Keratinocyte (primary cell): ENCODE data around the gene BMP8B. TPM values are rescaled to one million over a fixed set of nuclear protein-coding genes. Genes with fewer than 3 reads are reported as not detected.
A peak's percentile ranks its signal among the peaks of the same experiment; 100 is the strongest.

Experiments used
- DNase-seq: peaks from one replicate; pipeline ENCODE4 v3.0.0-alpha.2; 2011; ENCODE audit warnings: low read depth, missing footprints, low spot score
- FAIRE-seq: peaks from 2 replicates; lab custom pipeline; 2011; peaks lifted over from hg19 to GRCh38; lab: Jason Lieb, UNC
- H2AFZ ChIP-seq: 2 replicates; pipeline ENCODE4 v1.6.0; 2012; ENCODE audit warnings: low read length, control low read depth, inconsistent platforms; ENCODE audit not compliant: control insufficient read depth
- H3K27ac ChIP-seq: 2 replicates; pipeline ENCODE4 v1.5.1; 2011; ENCODE audit warnings: low read length; ENCODE audit not compliant: control insufficient read depth, insufficient read depth
- H3K27me3 ChIP-seq: 3 replicates; pipeline ENCODE4 v1.6.0; 2011; ENCODE audit warnings: low read length; ENCODE audit not compliant: control insufficient read depth, insufficient read depth; ENCODE audit errors: extremely low read depth
- H3K36me3 ChIP-seq, 2 experiments: 2 replicates in 1 of 2; 3 replicates in 1 of 2; pipeline ENCODE4 v1.5.1; 2011; ENCODE audit warnings: low read length in 2 of 2, mild to moderate bottlenecking in 1 of 2; ENCODE audit not compliant: control insufficient read depth in 2 of 2, insufficient read depth in 2 of 2; ENCODE audit errors: extremely low read depth in 1 of 2
- H3K4me1 ChIP-seq: 3 replicates; pipeline ENCODE4 v1.5.1; 2011; ENCODE audit warnings: low read length; ENCODE audit not compliant: control insufficient read depth, insufficient read depth; ENCODE audit errors: extremely low read depth
- H3K4me2 ChIP-seq: 3 replicates; pipeline ENCODE4 v1.6.0; 2011; ENCODE audit warnings: low read depth, low read length; ENCODE audit not compliant: control insufficient read depth, insufficient read depth; ENCODE audit errors: extremely low read depth
- H3K4me3 ChIP-seq, 3 experiments: fragments of 200-600 bp in 1 of 3; sonication (generic) in 1 of 3; 2 replicates in 2 of 3; 3 replicates in 1 of 3; pipeline ENCODE4 v1.5.1; 2011 to 2016; ENCODE audit warnings: low read length in 3 of 3, mild to moderate bottlenecking in 3 of 3, control low read depth in 2 of 3, inconsistent platforms in 1 of 3, low read depth in 1 of 3, mixed read lengths in 1 of 3, mixed run types in 1 of 3, moderate library complexity in 1 of 3; ENCODE audit not compliant: control insufficient read depth in 2 of 3, insufficient read depth in 2 of 3; ENCODE audit errors: extremely low read depth in 1 of 3
- H3K79me2 ChIP-seq: 2 replicates; pipeline ENCODE4 v1.6.0; 2012; ENCODE audit warnings: low read length; ENCODE audit not compliant: control insufficient read depth, insufficient read depth
- H3K9ac ChIP-seq: 3 replicates; pipeline ENCODE4 v1.6.0; 2011; ENCODE audit warnings: low read length; ENCODE audit not compliant: control insufficient read depth, insufficient read depth; ENCODE audit errors: extremely low read depth
- H3K9me1 ChIP-seq: 3 replicates; pipeline ENCODE4 v1.6.0; 2011; ENCODE audit warnings: low read length; ENCODE audit not compliant: control insufficient read depth, insufficient read depth; ENCODE audit errors: extremely low read depth
- H3K9me3 ChIP-seq: 2 replicates; pipeline ENCODE4 v1.5.1; 2012; ENCODE audit warnings: low read depth, low read length; ENCODE audit not compliant: control insufficient read depth
- H4K20me1 ChIP-seq: 3 replicates; pipeline ENCODE4 v1.6.0; 2011; ENCODE audit warnings: low read length; ENCODE audit not compliant: control insufficient read depth, insufficient read depth; ENCODE audit errors: extremely low read depth
- CTCF ChIP-seq, 3 experiments: IDR thresholded peaks in 1 of 3; conservative IDR thresholded peaks in 1 of 3; optimal IDR thresholded peaks in 1 of 3; 2 replicates in 2 of 3; 3 replicates in 1 of 3; pipeline versions ENCODE3 to v1.5.1; 2011; ENCODE audit warnings: low read length in 3 of 3, mild to moderate bottlenecking in 3 of 3, moderate library complexity in 2 of 3, control low read depth in 1 of 3, inconsistent platforms in 1 of 3; ENCODE audit not compliant: insufficient read depth in 2 of 3; ENCODE audit errors: extremely low read depth in 1 of 3
- EZH2 ChIP-seq: IDR thresholded peaks from one replicate; pipeline ENCODE4 v1.6.1; 2012; ENCODE audit warnings: inconsistent platforms, mild to moderate bottlenecking, low read length, moderate library complexity
- dilution Hi-C: fragments of 300-500 bp; cut with MboI; formaldehyde crosslinking; loops from one replicate; pipeline ENCODE4 v1.7.0; 2020; ENCODE audit warnings: low sequenced_read_pairs; ENCODE audit not compliant: extremely low pct_ligation_motif_present
- polyA plus RNA-seq, 5 experiments: library from polyadenylated mRNA; depleted of rRNA in 3 of 5; stranded (reverse) in 3 of 5; stranded (forward) in 1 of 5; unstranded in 1 of 5; fragments of >200 nt; gene quantifications; 1 replicate in 1 of 5; 2 replicates in 3 of 5; 3 replicates in 1 of 5; pipeline versions ENCODE4 v1.2.1 to v1.2.3, GENCODE V29; 2011 to 2012; ENCODE audit warnings: missing spikeins in 2 of 5, low read depth in 1 of 5, low replicate concordance in 1 of 5

BMP8B gene
- polyA plus RNA-seq, 1 donor (not counting 4 experiments of a cell fraction or from before 2014, with no cell fraction given) = 0.04 TPM

DNA sequence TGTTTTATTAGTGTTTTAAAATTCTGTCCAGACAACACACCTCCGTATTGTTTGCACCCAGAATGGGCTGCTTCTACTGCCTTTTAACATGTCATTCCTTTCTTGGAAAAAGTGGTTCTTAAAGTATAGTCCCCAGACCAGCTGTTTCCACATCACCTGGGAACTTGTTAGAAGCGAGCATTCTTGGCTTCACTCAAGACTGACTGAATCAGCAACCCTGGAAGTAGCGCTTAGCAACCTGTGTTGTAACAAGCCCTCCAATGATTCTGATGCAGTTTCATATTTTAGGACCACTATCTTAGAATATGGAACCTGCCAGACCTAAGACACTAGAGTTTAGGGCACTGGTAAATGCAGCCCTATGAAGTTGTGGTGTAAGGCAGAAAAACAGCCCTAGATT lies 55.9 kb downstream of the BMP8B start:
- dilution Hi-C loops = no loop called here
- no peak for DNase-seq
- no peak for TF ChIP-seq EZH2
- no peak for TF ChIP-seq CTCF (optimal IDR thresholded peaks at IDR 0.05 in 1 of 3, IDR thresholded peaks at IDR 0.05 in 1 of 3, conservative IDR thresholded peaks at IDR 0.05 in 1 of 3; ENCODE audit: extremely low read depth in 1 of 3, insufficient read depth in 2 of 3, low read length in 3 of 3)
- no peaks in the 10 kb centered on the region for H3K9me1 ChIP-seq
- H3K9me3 ChIP-seq = no peaks in the 10 kb centered on the region
- no peak overlapping the region for H3K9ac ChIP-seq
- H3K79me2 ChIP-seq = no peaks in the 10 kb centered on the region
- no peaks in the 10 kb centered on the region for H3K36me3 ChIP-seq
- no peak overlapping the region for H3K4me2 ChIP-seq
- no peaks in the 10 kb centered on the region for H4K20me1 ChIP-seq
- FAIRE-seq = peak; percentile 13
- H3K4me1 ChIP-seq = no peaks in the 10 kb centered on the region
- H3K27me3 ChIP-seq = peaks cover 23% of the 10 kb centered on the region
- no peak overlapping the region for H2AFZ ChIP-seq
- H3K27ac ChIP-seq = no peak overlapping the region
- no peak overlapping the region for H3K4me3 ChIP-seq

GRCh38 chr1:39729842-39730241 lies 58.8 kb downstream of the BMP8B start:
- Histone ChIP-seq H3K9me1 (no peaks in the 10 kb centered on the region), H3K4me3 (no peak overlapping the region), H3K27ac (no peak overlapping the region), H3K4me1 (no peaks in the 10 kb centered on the region), H3K36me3 (no peaks in the 10 kb centered on the region), H3K79me2 (no peaks in the 10 kb centered on the region), H2AFZ (no peak overlapping the region), H4K20me1 (no peaks in the 10 kb centered on the region), H3K27me3 (peaks cover 25% of the 10 kb centered on the region), H3K9ac (no peak overlapping the region), H3K4me2 (no peak overlapping the region), H3K9me3 (no peaks in the 10 kb centered on the region)
- DNase-seq (no peak), FAIRE-seq (no peak)
- dilution Hi-C loops = no loop called here
- no peak for TF ChIP-seq EZH2
- no peak for TF ChIP-seq CTCF (optimal IDR thresholded peaks at IDR 0.05 in 1 of 3, IDR thresholded peaks at IDR 0.05 in 1 of 3, conservative IDR thresholded peaks at IDR 0.05 in 1 of 3; ENCODE audit: extremely low read depth in 1 of 3, insufficient read depth in 2 of 3, low read length in 3 of 3)
